SK-N-SH (cell line): ENCODE results near the gene PGLYRP3. TPM values are rescaled to one million over a fixed set of nuclear protein-coding genes. Genes with fewer than 3 reads are reported as not detected.
"Not testable (repeated sequence)": the region's sequence is repeated elsewhere in the genome, so short reads cannot be mapped to it uniquely, and the experiment has no call there.

Source experiments
- CTCF ChIA-PET: fragments of 300-600, 350-600 bp; formaldehyde crosslinking; extraction: SDS; loops from one replicate; lab custom pipeline; 2021; lab: Yijun Ruan, JAX
- POLR2A ChIA-PET: fragments of 350-600 bp; sonication (Branson Sonifier 250); formaldehyde crosslinking; extraction: SDS; loops from one replicate; lab custom pipeline; 2020; ENCODE audit warnings: antibody characterized with exemption, inconsistent platforms; lab: Yijun Ruan, JAX
- DNase-seq: peaks from one replicate; pipeline ENCODE4 v3.0.0; 2012
- H2AFZ ChIP-seq: fragments of 200-600 bp; sonication (generic); 2 replicates; pipeline ENCODE4 v1.8.1; 2016; ENCODE audit warnings: antibody characterized with exemption, mild to moderate bottlenecking, low read depth
- H3F3A ChIP-seq: fragments of 200-600 bp; sonication (generic); replicated peaks from 2 replicates; pipeline ENCODE3; 2016; ENCODE audit warnings: antibody characterized with exemption, mild to moderate bottlenecking; ENCODE audit not compliant: insufficient read depth
- H3K27ac ChIP-seq, 2 experiments: fragments of 200-500 bp in 1 of 2; fragments of 200-600 bp in 1 of 2; sonication (Bioruptor generic) in 1 of 2; sonication (generic), shearing (Covaris generic) in 1 of 2; 2 replicates each; pipeline versions ENCODE4 v1.5.1 to v1.6.1; 2014 to 2016; ENCODE audit warnings: low read depth in 2 of 2, inconsistent platforms in 1 of 2, low read length in 1 of 2, mild to moderate bottlenecking in 1 of 2, mixed read lengths in 1 of 2
- H3K27me3 ChIP-seq: fragments of 200-600 bp; sonication (generic), shearing (Covaris generic); 2 replicates; pipeline ENCODE4 v1.6.1; 2016; ENCODE audit warnings: mixed run types; ENCODE audit not compliant: insufficient read depth
- H3K36me3 ChIP-seq, 2 experiments: fragments of 200-500 bp in 1 of 2; fragments of 200-600 bp in 1 of 2; sonication (Bioruptor generic) in 1 of 2; sonication (generic) in 1 of 2; replicated peaks in 1 of 2; 2 replicates each; pipeline versions ENCODE3 to v1.5.1; 2014 to 2016; ENCODE audit warnings: low read length in 1 of 2, mild to moderate bottlenecking in 1 of 2; ENCODE audit not compliant: insufficient read depth in 2 of 2, control insufficient read depth in 1 of 2
- H3K4me1 ChIP-seq, 2 experiments: fragments of 200-500 bp in 1 of 2; fragments of 200-600 bp in 1 of 2; sonication (Bioruptor generic) in 1 of 2; sonication (generic), shearing (Covaris generic) in 1 of 2; 2 replicates each; pipeline versions ENCODE4 v1.5.1 to v1.6.1; 2014 to 2016; ENCODE audit warnings: low read depth in 1 of 2, low read length in 1 of 2, mixed run types in 1 of 2; ENCODE audit not compliant: insufficient read depth in 2 of 2, control insufficient read depth in 1 of 2
- H3K4me2 ChIP-seq: fragments of 200-600 bp; sonication (generic), shearing (Covaris generic); 2 replicates; pipeline ENCODE4 v1.6.1; 2017; ENCODE audit warnings: mixed run types
- H3K4me3 ChIP-seq, 2 experiments: fragments of 200-500 bp in 1 of 2; fragments of 200-600 bp in 1 of 2; sonication (Bioruptor generic) in 1 of 2; sonication (generic), shearing (Covaris generic) in 1 of 2; 2 replicates each; pipeline versions ENCODE4 v1.5.1 to v1.8.1; 2014 to 2016; ENCODE audit warnings: low read depth in 2 of 2, inconsistent platforms in 1 of 2, low read length in 1 of 2, mild to moderate bottlenecking in 1 of 2, mixed read lengths in 1 of 2, moderate library complexity in 1 of 2
- H3K79me2 ChIP-seq: fragments of 200-600 bp; sonication (generic); 2 replicates; pipeline ENCODE4 v1.8.1; 2017; ENCODE audit warnings: mild to moderate bottlenecking; ENCODE audit not compliant: insufficient read depth
- H3K9ac ChIP-seq: fragments of 200-600 bp; sonication (generic); 2 replicates; pipeline ENCODE4 v1.6.1; 2017; ENCODE audit warnings: mixed run types
- H3K9me2 ChIP-seq: fragments of 200-600 bp; sonication (generic); 2 replicates; pipeline ENCODE4 v1.6.1; 2017; ENCODE audit warnings: mixed run types
- H3K9me3 ChIP-seq: fragments of 200-600 bp; sonication (generic); 2 replicates; pipeline ENCODE4 v1.6.1; 2017; ENCODE audit warnings: mixed run types, mild to moderate bottlenecking, moderate library complexity
- H4K20me1 ChIP-seq: fragments of 200-600 bp; sonication (generic); 2 replicates; pipeline ENCODE4 v1.6.1; 2017; ENCODE audit warnings: mild to moderate bottlenecking, mixed run types; ENCODE audit not compliant: insufficient read depth
- CHD2 ChIP-seq: fragments of 150-350 bp; IDR thresholded peaks from 2 replicates; pipeline ENCODE4 v1.6.1; 2018; ENCODE audit warnings: low read length; ENCODE audit not compliant: partially characterized antibody
- FOSL2 ChIP-seq: IDR thresholded peaks from 2 replicates; pipeline ENCODE4 v1.4.0; 2012; ENCODE audit warnings: low read depth, mild to moderate bottlenecking, moderate library complexity, borderline replicate concordance
- NRF1 ChIP-seq: IDR thresholded peaks from 2 replicates; pipeline ENCODE4 v1.6.1; 2012; ENCODE audit warnings: low read depth, mild to moderate bottlenecking, low read length
- POLR2AphosphoS5 ChIP-seq: IDR thresholded peaks from 2 replicates; pipeline ENCODE4 v1.6.1; 2012; ENCODE audit warnings: low read depth, low read length
- RCOR1 ChIP-seq: fragments of 150-350 bp; IDR thresholded peaks from 2 replicates; pipeline ENCODE4 v1.6.1; 2017; ENCODE audit warnings: antibody characterized with exemption, low read length
- REST ChIP-seq: IDR thresholded peaks from 2 replicates; pipeline ENCODE4 v1.6.1; 2012; ENCODE audit warnings: mild to moderate bottlenecking, low read depth, low read length, moderate library complexity
- TAF1 ChIP-seq: IDR thresholded peaks from 2 replicates; pipeline ENCODE4 v1.6.1; 2012; ENCODE audit warnings: low read depth, mild to moderate bottlenecking, low read length, moderate library complexity, borderline replicate concordance
- TCF12 ChIP-seq: IDR thresholded peaks from 2 replicates; pipeline ENCODE4 v1.4.0; 2012
- WGBS: methylation state at CpG from one replicate; pipeline ENCODE4 v1.1.6; 2017; ENCODE audit warnings: low lambda C conversion rate; 5-methylcytosine and 5-hydroxymethylcytosine counted together
- polyA plus RNA-seq, 3 experiments: library from polyadenylated mRNA; depleted of rRNA; stranded (reverse); fragments of >200 nt; gene quantifications; 2 replicates each; pipeline ENCODE4 v1.2.3, GENCODE V29; 2012
- TF ChIP-seq, protein P1 (sequence below): IDR thresholded peaks from 2 replicates; pipeline ENCODE4; 2012

PGLYRP3 gene
- polyA plus RNA-seq, 1 of the 3 experiments (the other 2 are of a cell fraction): not detected

- TF ChIP-seq, protein P1, sequence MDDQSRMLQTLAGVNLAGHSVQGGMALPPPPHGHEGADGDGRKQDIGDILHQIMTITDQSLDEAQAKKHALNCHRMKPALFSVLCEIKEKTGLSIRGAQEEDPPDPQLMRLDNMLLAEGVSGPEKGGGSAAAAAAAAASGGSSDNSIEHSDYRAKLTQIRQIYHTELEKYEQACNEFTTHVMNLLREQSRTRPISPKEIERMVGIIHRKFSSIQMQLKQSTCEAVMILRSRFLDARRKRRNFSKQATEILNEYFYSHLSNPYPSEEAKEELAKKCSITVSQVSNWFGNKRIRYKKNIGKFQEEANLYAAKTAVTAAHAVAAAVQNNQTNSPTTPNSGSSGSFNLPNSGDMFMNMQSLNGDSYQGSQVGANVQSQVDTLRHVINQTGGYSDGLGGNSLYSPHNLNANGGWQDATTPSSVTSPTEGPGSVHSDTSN: no peak
- TF ChIP-seq CHD2 (no peak), FOSL2 (no peak), TCF12 (no peak)
Measured at GRCh38 chr1:153348511-153349362, 36.0 kb upstream of the PGLYRP3 start, which contains the start of gene PGLYRP4 (continued).

GRCh38 chr1:153347856-153348255 is 35.1 kb upstream of the PGLYRP3 start:
- DNase-seq: no peak
- WGBS: 0% methylated on average over 7 of the region's 7 CpGs

GRCh38 chr1:153347049-153347448 is 34.3 kb upstream of the PGLYRP3 start:
- H4K20me1 ChIP-seq, H3K4me3 ChIP-seq, CTCF ChIA-PET, H2AFZ ChIP-seq, DNase-seq, H3K36me3 ChIP-seq, H3K4me2 ChIP-seq, H3K9ac ChIP-seq, H3K4me1 ChIP-seq, H3K9me3 ChIP-seq, H3K27ac ChIP-seq, H3K79me2 ChIP-seq, H3F3A ChIP-seq, POLR2A ChIA-PET, H3K9me2 ChIP-seq: not testable (repeated sequence)
- H3K27me3 ChIP-seq: peaks cover 63% of the 10 kb centered on the region; the same call in 1 of the 2 replicates
- 11% methylated on average over 13 of the region's 14 CpGs for WGBS

More at GRCh38 chr1:153347856-153348255, 35.1 kb upstream of the PGLYRP3 start:
- TF ChIP-seq NRF1 (no peak), POLR2AphosphoS5 (no peak), RCOR1 (no peak), TAF1 (no peak), REST (no peak), FOSL2 (no peak)
- TF ChIP-seq, protein P1: no peak
- Histone ChIP-seq H3K36me3 (no peaks in the 10 kb centered on the region), H3K27me3 (peaks cover 60% of the 10 kb centered on the region; the same call in 1 of the 2 replicates), H3K4me2 (no peak overlapping the region), H3K79me2 (no peaks in the 10 kb centered on the region), H2AFZ (no peak overlapping the region), H3F3A (peaks cover 4% of the 10 kb centered on the region), H3K27ac (no peak overlapping the region), H3K4me3 (no peak overlapping the region), H3K9me2 (no peaks in the 10 kb centered on the region), H3K4me1 (no peaks in the 10 kb centered on the region), H3K9me3 (no peaks in the 10 kb centered on the region), H4K20me1 (no peaks in the 10 kb centered on the region), H3K9ac (no peak overlapping the region)
- CTCF ChIA-PET: interaction anchor here (1.4 to 11.7 kb wide), 2 partner anchors 118 to 141 kb away, joined by 5 to 336 read pairs; no protein-coding TSS in a partner anchor
- POLR2A ChIA-PET: no interaction called here
